Left lung (tissue), 10 donors: ENCODE measurements around the gene PALM. TPM values are rescaled to one million over a fixed set of nuclear protein-coding genes. Genes with fewer than 3 reads are reported as not detected.

Experiments
- ATAC-seq: fragments of 200-7000 bp; cut with Tn5 transposase; one replicate; pipeline ENCODE4 v1.9.1; 2020; ENCODE audit warnings: moderate library complexity
- DNase-seq, 4 donors: peaks; one replicate each; pipeline ENCODE4 v3.0.0-alpha.2; 2013 to 2020
- H3K27ac ChIP-seq, 2 donors: fragments of 200-600 bp; sonication (generic) in 1 of 2; one replicate each; pipeline versions ENCODE4 v1.5.0 to v1.8.0; 2020 to 2021
- H3K27me3 ChIP-seq, 2 donors: fragments of 200-600 bp; sonication (generic) in 1 of 2; one replicate each; pipeline versions ENCODE4 v1.5.0 to v1.8.0; 2020 to 2021
- H3K36me3 ChIP-seq, 2 donors: fragments of 200-600 bp; sonication (generic) in 1 of 2; one replicate each; pipeline versions ENCODE4 v1.5.0 to v1.8.0; 2020 to 2021
- H3K4me1 ChIP-seq, 2 donors: fragments of 200-600 bp; one replicate each; pipeline ENCODE4 v1.8.0; 2021
- H3K4me3 ChIP-seq, 2 donors: fragments of 200-600 bp; sonication (generic) in 1 of 2; one replicate each; pipeline versions ENCODE4 v1.5.0 to v1.8.0; 2020 to 2021; ENCODE audit warnings: mild to moderate bottlenecking in 1 of 2
- H3K9me3 ChIP-seq, 2 donors: fragments of 200-600 bp; sonication (generic) in 1 of 2; one replicate each; pipeline versions ENCODE4 v1.5.0 to v1.8.0; 2020 to 2021
- CTCF ChIP-seq, 2 donors: fragments of 200-600 bp; sonication (generic) in 1 of 2; IDR thresholded peaks; one replicate each; pipeline versions ENCODE4 v1.5.0 to v1.8.0; 2021; ENCODE audit warnings: antibody characterized with exemption in 2 of 2
- intact Hi-C, 2 donors: fragments of 100-400 bp; cut with DNase I; formaldehyde crosslinking; loops; one replicate each; pipeline versions ENCODE4 v1.11.2 to v1.14.2; 2022
- polyA plus RNA-seq, 6 donors: library from polyadenylated mRNA; unstranded; fragments of 120-200 nt; gene quantifications; one replicate each; pipeline ENCODE4 v1.2.1, GENCODE V29; 2013; ENCODE audit not compliant: insufficient read length in 6 of 6
- total RNA-seq, 2 donors: library from RNA; stranded (reverse); fragmentation: NEBNext Ultra II Directional; extraction: Animal tissue kit (Norgen Biotek cat#: 25700); gene quantifications; one replicate each; pipeline ENCODE4 v1.2.1, GENCODE V29; 2021
- donor health status: DM: no; HTN: yes; CAD: no.
- donor health status: DM: no; HTN: no; CAD: no.

The PALM gene
- total and polyA plus RNA-seq, 8 donors, result 30.2 to 59.7 (median 39.8) TPM

GRCh38 chr19:715347-715746 is 6.6 kb downstream of the PALM start:
- Histone ChIP-seq H3K4me1 (peaks cover 8 to 12% of the 10 kb centered on the region in 2 donors), H3K4me3 (no peak overlapping the region), H3K36me3 (no peaks in the 10 kb centered on the region), H3K27me3 (peaks cover 11 to 29% of the 10 kb centered on the region in 2 donors), H3K27ac (no peak overlapping the region), H3K9me3 (no peaks in the 10 kb centered on the region)
- intact Hi-C loops, result no loop called here
- ATAC-seq (no peak), DNase-seq (no peak)
- TF ChIP-seq CTCF (IDR thresholded peaks at IDR 0.05), result no peak

- Histone ChIP-seq H3K36me3 (no peaks in the 10 kb centered on the region), H3K27me3 (peaks cover 16 to 45% of the 10 kb centered on the region in 2 donors), H3K9me3 (no peaks in the 10 kb centered on the region), H3K4me1 (peaks cover 8 to 18% of the 10 kb centered on the region in 2 donors), H3K27ac (no peak overlapping the region), H3K4me3 (no peak overlapping the region)
- TF ChIP-seq CTCF (IDR thresholded peaks at IDR 0.05), result no peak
- ATAC-seq (no peak), DNase-seq (no peak)
- intact Hi-C loops, result no loop called here
Measured at GRCh38 chr19:718251-718951, 9.7 kb downstream of the PALM start.

- peaks cover 8 to 18% of the 10 kb centered on the region in 2 donors for H3K4me1 ChIP-seq
- ATAC-seq, result peak; percentile 72
- DNase-seq, result peak in 1 of 4 donors; percentile 74
- H3K27ac ChIP-seq, result no peak overlapping the region
- H3K4me3 ChIP-seq, result no peak overlapping the region
- peaks cover 16 to 45% of the 10 kb centered on the region in 2 donors for H3K27me3 ChIP-seq
- TF ChIP-seq CTCF (IDR thresholded peaks at IDR 0.05), result no peak
- no peaks in the 10 kb centered on the region for H3K36me3 ChIP-seq
- intact Hi-C loops, result no loop called here
- H3K9me3 ChIP-seq, result no peaks in the 10 kb centered on the region
Measured at GRCh38 chr19:718991-719512, 10.3 kb downstream of the PALM start.

GRCh38 chr19:719636-720344 is 11.1 kb downstream of the PALM start:
- TF ChIP-seq CTCF (IDR thresholded peaks at IDR 0.05), result no peak
- Histone ChIP-seq H3K36me3 (no peaks in the 10 kb centered on the region), H3K27me3 (peaks cover 16 to 45% of the 10 kb centered on the region in 2 donors), H3K4me1 (peaks cover 8 to 18% of the 10 kb centered on the region in 2 donors), H3K27ac (no peak overlapping the region), H3K9me3 (no peaks in the 10 kb centered on the region), H3K4me3 (no peak overlapping the region)
- intact Hi-C loops, result no loop called here
- DNase-seq, result no peak
- peak; percentile 12 for ATAC-seq
